Measurements from ENCODE around the gene ERICH3.
"Not testable (repeated sequence)": the region's sequence is repeated elsewhere in the genome, so short reads cannot be mapped to it uniquely, and the experiment has no call there.

ERICH3 gene

GRCh38 chr1:74674278-74675048 lies 871 bp upstream of the ERICH3 start:
- DNase-seq, result no peak

GRCh38 chr1:74670866-74671265 lies 2.7 kb downstream of the ERICH3 start:
- DNase-seq, result not testable (repeated sequence)

GRCh38 chr1:74654708-74655107 lies 18.9 kb downstream of the ERICH3 start:
- DNase-seq, result no peak

GRCh38 chr1:74652711-74653139 lies 20.9 kb downstream of the ERICH3 start:
- no peak for DNase-seq

GRCh38 chr1:74650561-74650960 lies 23.0 kb downstream of the ERICH3 start:
- DNase-seq, result no peak

GRCh38 chr1:74641876-74642275 lies 31.7 kb downstream of the ERICH3 start:
- no peak for DNase-seq

GRCh38 chr1:74641161-74641560 lies 32.4 kb downstream of the ERICH3 start:
- no peak for DNase-seq

- DNase-seq, result no peak
These were observed 36.3 kb downstream of the ERICH3 start for GRCh38 chr1:74637296-74637695.

- DNase-seq, result no peak
These were observed 44.3 kb downstream of the ERICH3 start for GRCh38 chr1:74629283-74629682.

- no peak for DNase-seq
These were observed 49.9 kb downstream of the ERICH3 start for GRCh38 chr1:74623716-74624115.

GRCh38 chr1:74620242-74620641 lies 53.4 kb downstream of the ERICH3 start:
- DNase-seq, result no peak

GRCh38 chr1:74618974-74619373 lies 54.6 kb downstream of the ERICH3 start:
- DNase-seq, result no peak

- DNase-seq, result no peak
These were observed 59.7 kb downstream of the ERICH3 start for GRCh38 chr1:74613894-74614293.

GRCh38 chr1:74611887-74612286 lies 61.7 kb downstream of the ERICH3 start:
- DNase-seq, result no peak

GRCh38 chr1:74610961-74611360 lies 62.6 kb downstream of the ERICH3 start:
- DNase-seq, result no peak

- DNase-seq, result no peak
These were observed 63.7 kb downstream of the ERICH3 start for GRCh38 chr1:74609810-74610371.

- DNase-seq, result no peak
These were observed 76.9 kb downstream of the ERICH3 start for GRCh38 chr1:74596717-74597116.

GRCh38 chr1:74593887-74594866 lies 79.4 kb downstream of the ERICH3 start:
- no peak for DNase-seq

- no peak for DNase-seq
These were observed 80.8 kb downstream of the ERICH3 start for GRCh38 chr1:74592580-74593355.

- DNase-seq, result no peak
These were observed 81.6 kb downstream of the ERICH3 start for GRCh38 chr1:74591949-74592348.

- DNase-seq, result no peak
These were observed 83.3 kb downstream of the ERICH3 start for GRCh38 chr1:74590288-74590687.

GRCh38 chr1:74587888-74588287 lies 85.7 kb downstream of the ERICH3 start:
- DNase-seq, result no peak
